Gastroesophageal sphincter (tissue), 3 donors: ENCODE data around the gene VPS37C.

ENCODE experiments used
- CTCF ChIP-seq, 4 experiments: fragments of 200-600 bp in 2 of 4; fragments of 450-650 bp in 2 of 4; sonication (generic) in 1 of 4; IDR thresholded peaks; one replicate each; pipeline ENCODE4 v1.5.1; 2017 to 2019; ENCODE audit warnings: antibody characterized with exemption in 4 of 4, mild to moderate bottlenecking in 2 of 4, moderate library complexity in 2 of 4
- EP300 ChIP-seq: sonication (generic); formaldehyde crosslinking; IDR thresholded peaks from one replicate; pipeline ENCODE4 v1.6.1; 2017; ENCODE audit warnings: antibody characterized with exemption, mild to moderate bottlenecking
- POLR2A ChIP-seq, 2 donors: fragments of 450-650 bp; IDR thresholded peaks; one replicate each; pipeline ENCODE4 v1.6.1; 2017; ENCODE audit warnings: antibody characterized with exemption in 2 of 2, mild to moderate bottlenecking in 2 of 2, moderate library complexity in 1 of 2

- no peak for TF ChIP-seq CTCF (IDR thresholded peaks at IDR 0.05)
- no peak for TF ChIP-seq POLR2A (IDR thresholded peaks at IDR 0.05)
- no peak for TF ChIP-seq EP300
These were observed 46.3 kb downstream of the VPS37C start for GRCh38 chr11:61114913-61115312.
